HUES48 (cell line): ENCODE data around the gene NAXD.
"Not testable (repeated sequence)": the region's sequence is repeated elsewhere in the genome, so short reads cannot be mapped to it uniquely, and the experiment has no call there.

Experiments
- H3K27ac ChIP-seq: one replicate; pipeline ENCODE4 v1.7.0; 2013; ENCODE audit warnings: low read depth, low read length, inconsistent platforms
- H3K27me3 ChIP-seq: 2 replicates; pipeline ENCODE4 v1.6.1; 2013; ENCODE audit warnings: mild to moderate bottlenecking, low read length; ENCODE audit not compliant: control insufficient read depth, insufficient read depth
- H3K36me3 ChIP-seq: 2 replicates; pipeline ENCODE4 v1.6.1; 2013; ENCODE audit warnings: low read length; ENCODE audit not compliant: control insufficient read depth, insufficient read depth
- H3K4me1 ChIP-seq: 2 replicates; pipeline ENCODE4 v1.6.1; 2013; ENCODE audit warnings: mild to moderate bottlenecking, low read length; ENCODE audit not compliant: control insufficient read depth, insufficient read depth
- H3K4me3 ChIP-seq: 2 replicates; pipeline ENCODE4 v1.5.1; 2013; ENCODE audit warnings: mild to moderate bottlenecking, low read depth, low read length
- H3K9ac ChIP-seq: 2 replicates; pipeline ENCODE4 v1.6.1; 2013; ENCODE audit warnings: mild to moderate bottlenecking, low read depth, low read length, moderate library complexity
- H3K9me3 ChIP-seq: 2 replicates; pipeline ENCODE4 v1.6.1; 2013; ENCODE audit warnings: low read length; ENCODE audit not compliant: control insufficient read depth, insufficient read depth

The NAXD gene

GRCh38 chr13:110653271-110653670, 37.9 kb downstream of the NAXD start:
- Histone ChIP-seq H3K27ac (no peak overlapping the region), H3K9ac (no peak overlapping the region), H3K36me3 (peaks cover 9% of the 10 kb centered on the region; the same call in 1 of the 2 replicates), H3K9me3 (peaks cover 5% of the 10 kb centered on the region; the same call in 1 of the 2 replicates), H3K27me3 (no peaks in the 10 kb centered on the region), H3K4me1 (no peaks in the 10 kb centered on the region), H3K4me3 (no peak overlapping the region)

GRCh38 chr13:110653851-110654250, 38.5 kb downstream of the NAXD start:
- Histone ChIP-seq H3K4me1 (no peaks in the 10 kb centered on the region), H3K27me3 (no peaks in the 10 kb centered on the region), H3K27ac (no peak overlapping the region), H3K36me3 (peaks cover 9% of the 10 kb centered on the region), H3K9ac (no peak overlapping the region), H3K4me3 (no peak overlapping the region), H3K9me3 (peaks cover 5% of the 10 kb centered on the region; the same call in 1 of the 2 replicates)

GRCh38 chr13:110657196-110657595, 41.9 kb downstream of the NAXD start:
- Histone ChIP-seq H3K9ac (no peak overlapping the region), H3K9me3 (peaks cover 15% of the 10 kb centered on the region; the same call in 1 of the 2 replicates), H3K27me3 (no peaks in the 10 kb centered on the region), H3K4me1 (no peaks in the 10 kb centered on the region), H3K4me3 (no peak overlapping the region), H3K36me3 (peaks cover 21% of the 10 kb centered on the region), H3K27ac (no peak overlapping the region)

GRCh38 chr13:110658218-110658911, 43.0 kb downstream of the NAXD start:
- H3K27ac ChIP-seq, H3K27me3 ChIP-seq, H3K4me3 ChIP-seq, H3K9ac ChIP-seq, H3K4me1 ChIP-seq: not testable (repeated sequence)
- peaks cover 15% of the 10 kb centered on the region; the same call in 1 of the 2 replicates for H3K9me3 ChIP-seq
- peaks cover 32% of the 10 kb centered on the region for H3K36me3 ChIP-seq

- no peaks in the 10 kb centered on the region for H3K4me1 ChIP-seq
- H3K36me3 ChIP-seq, result peaks cover 56% of the 10 kb centered on the region
- H3K27ac ChIP-seq, result no peak overlapping the region
- no peak overlapping the region for H3K4me3 ChIP-seq
- H3K27me3 ChIP-seq, result no peaks in the 10 kb centered on the region
- H3K9me3 ChIP-seq, result peaks cover 15% of the 10 kb centered on the region; the same call in 1 of the 2 replicates
- H3K9ac ChIP-seq, result no peak overlapping the region
Measured at GRCh38 chr13:110661256-110661655, 45.9 kb downstream of the NAXD start.

- Histone ChIP-seq H3K36me3 (peaks cover 64% of the 10 kb centered on the region), H3K9me3 (peaks cover 15% of the 10 kb centered on the region; the same call in 1 of the 2 replicates), H3K4me3 (no peak overlapping the region), H3K27ac (no peak overlapping the region), H3K9ac (no peak overlapping the region), H3K27me3 (no peaks in the 10 kb centered on the region), H3K4me1 (no peaks in the 10 kb centered on the region)
Measured at GRCh38 chr13:110662091-110662490, 46.7 kb downstream of the NAXD start.

GRCh38 chr13:110662777-110663443, 47.6 kb downstream of the NAXD start:
- Histone ChIP-seq H3K36me3 (peaks cover 66% of the 10 kb centered on the region), H3K27me3 (no peaks in the 10 kb centered on the region), H3K9ac (no peak overlapping the region), H3K27ac (no peak overlapping the region), H3K4me1 (no peaks in the 10 kb centered on the region), H3K4me3 (no peak overlapping the region), H3K9me3 (peaks cover 13% of the 10 kb centered on the region; the same call in 1 of the 2 replicates)

DNA sequence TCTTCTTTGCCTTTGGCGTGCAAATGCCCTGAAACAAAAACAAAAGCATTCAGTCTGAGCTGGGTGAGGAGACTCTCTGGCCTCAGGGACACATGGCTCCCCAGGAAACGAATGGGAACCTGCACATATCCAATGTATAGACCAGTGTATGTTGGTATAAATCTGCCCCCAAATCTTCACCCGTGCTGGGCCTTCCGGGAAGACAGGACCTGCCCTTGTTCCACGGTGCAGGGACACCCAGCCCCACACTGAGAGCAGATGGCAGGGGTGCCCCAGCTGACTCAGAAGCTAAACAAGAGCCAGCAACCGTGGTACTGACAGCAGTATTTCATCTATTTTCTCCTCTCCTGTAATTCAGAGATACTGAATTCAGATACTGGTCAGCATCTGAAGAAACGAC, 48.1 kb downstream of the NAXD start:
- Histone ChIP-seq H3K9ac (no peak overlapping the region), H3K4me3 (no peak overlapping the region), H3K4me1 (no peaks in the 10 kb centered on the region), H3K9me3 (peaks cover 10% of the 10 kb centered on the region; the same call in 1 of the 2 replicates), H3K27me3 (no peaks in the 10 kb centered on the region), H3K36me3 (peaks cover 67% of the 10 kb centered on the region), H3K27ac (no peak overlapping the region)

GRCh38 chr13:110664041-110664440, 48.7 kb downstream of the NAXD start:
- Histone ChIP-seq H3K27ac (no peak overlapping the region), H3K27me3 (no peaks in the 10 kb centered on the region), H3K4me3 (no peak overlapping the region), H3K36me3 (peaks cover 71% of the 10 kb centered on the region), H3K9ac (no peak overlapping the region), H3K4me1 (no peaks in the 10 kb centered on the region), H3K9me3 (peaks cover 14% of the 10 kb centered on the region)

DNA sequence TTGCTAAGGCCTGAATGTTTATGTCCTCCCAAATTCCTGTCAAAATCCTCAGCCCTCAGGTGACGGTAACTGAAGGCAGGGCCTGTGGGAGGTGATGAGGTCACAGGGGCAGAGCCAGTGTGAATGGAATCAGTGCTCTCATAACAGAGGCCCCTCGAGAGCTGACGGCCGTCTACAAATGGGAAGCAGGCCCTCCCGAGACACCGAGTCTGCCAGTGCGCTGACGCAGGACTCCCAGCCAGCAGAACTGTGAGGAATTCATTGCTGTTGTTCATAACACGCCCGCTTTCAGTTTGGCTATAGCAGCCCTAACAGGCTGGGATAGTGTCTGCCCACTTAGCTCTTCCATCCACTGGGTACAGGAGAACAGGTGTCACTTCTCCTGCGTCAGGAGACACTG, 49.3 kb downstream of the NAXD start:
- Histone ChIP-seq H3K4me3 (no peak overlapping the region), H3K27me3 (no peaks in the 10 kb centered on the region), H3K9ac (no peak overlapping the region), H3K9me3 (peaks cover 17% of the 10 kb centered on the region), H3K4me1 (no peaks in the 10 kb centered on the region), H3K27ac (no peak overlapping the region), H3K36me3 (peaks cover 72% of the 10 kb centered on the region)
